ENCODE results near the gene ZNF428.

The ZNF428 gene

DNA sequence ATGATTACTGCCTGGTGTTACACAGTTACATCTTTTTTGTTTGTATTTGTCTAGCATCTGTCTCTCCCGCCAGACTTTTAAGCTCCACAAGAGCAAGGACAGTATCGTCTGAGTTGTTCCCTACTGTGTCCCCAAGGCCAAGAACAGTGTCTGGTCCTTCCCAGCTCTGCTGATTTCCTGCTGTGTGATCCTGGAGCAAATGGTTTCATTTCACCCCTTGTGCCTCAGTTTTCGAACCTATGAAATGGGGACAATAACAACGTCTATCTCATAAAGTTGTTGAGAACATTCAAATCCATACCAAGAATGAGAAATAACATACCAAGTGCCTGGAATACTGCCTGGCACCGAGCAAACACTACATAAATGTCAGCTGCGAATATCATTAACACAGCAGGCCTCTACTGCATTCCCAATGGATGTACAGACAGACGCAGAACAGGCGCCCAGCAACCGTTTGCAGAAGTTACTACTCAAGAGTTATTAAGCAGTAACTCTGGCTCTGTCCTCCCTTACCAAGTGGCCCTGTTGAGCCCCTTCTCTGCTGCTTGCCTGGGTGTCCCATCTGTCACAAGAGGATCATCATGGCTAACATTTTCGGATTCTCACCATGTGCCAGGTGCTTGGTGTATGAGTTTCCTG is 55.5 kb downstream of the ZNF428 start:
- TF ChIP-seq, protein P1, sequence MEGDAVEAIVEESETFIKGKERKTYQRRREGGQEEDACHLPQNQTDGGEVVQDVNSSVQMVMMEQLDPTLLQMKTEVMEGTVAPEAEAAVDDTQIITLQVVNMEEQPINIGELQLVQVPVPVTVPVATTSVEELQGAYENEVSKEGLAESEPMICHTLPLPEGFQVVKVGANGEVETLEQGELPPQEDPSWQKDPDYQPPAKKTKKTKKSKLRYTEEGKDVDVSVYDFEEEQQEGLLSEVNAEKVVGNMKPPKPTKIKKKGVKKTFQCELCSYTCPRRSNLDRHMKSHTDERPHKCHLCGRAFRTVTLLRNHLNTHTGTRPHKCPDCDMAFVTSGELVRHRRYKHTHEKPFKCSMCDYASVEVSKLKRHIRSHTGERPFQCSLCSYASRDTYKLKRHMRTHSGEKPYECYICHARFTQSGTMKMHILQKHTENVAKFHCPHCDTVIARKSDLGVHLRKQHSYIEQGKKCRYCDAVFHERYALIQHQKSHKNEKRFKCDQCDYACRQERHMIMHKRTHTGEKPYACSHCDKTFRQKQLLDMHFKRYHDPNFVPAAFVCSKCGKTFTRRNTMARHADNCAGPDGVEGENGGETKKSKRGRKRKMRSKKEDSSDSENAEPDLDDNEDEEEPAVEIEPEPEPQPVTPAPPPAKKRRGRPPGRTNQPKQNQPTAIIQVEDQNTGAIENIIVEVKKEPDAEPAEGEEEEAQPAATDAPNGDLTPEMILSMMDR (IDR thresholded peaks at IDR 0.05; ENCODE audit: low read depth, low read length, missing control alignments): no peak
- Histone ChIP-seq H3K27me3 (replicated peaks) (no peaks in the 10 kb centered on the region), H3K36me3 (replicated peaks) (no peaks in the 10 kb centered on the region), H3K27ac (no peak overlapping the region), H3K4me3 (ENCODE audit: low read depth, low read length) (no peak overlapping the region)
- DNase-seq: no peak
- in situ Hi-C loops (cut with HindIII; ENCODE audit: low pct_ligation_motif_present, low sequenced_read_pairs): no loop called here

GRCh38 chr19:43562698-43563241 is 56.7 kb downstream of the ZNF428 start:
- in situ Hi-C loops (cut with HindIII; ENCODE audit: low pct_ligation_motif_present, low sequenced_read_pairs): no loop called here
- Histone ChIP-seq H3K27ac (peak overlapping the region; percentile 54), H3K4me3 (ENCODE audit: low read depth, low read length) (peak overlapping the region; percentile 9), H3K27me3 (replicated peaks) (no peaks in the 10 kb centered on the region), H3K36me3 (replicated peaks) (no peaks in the 10 kb centered on the region)
- TF ChIP-seq, protein P1 (IDR thresholded peaks at IDR 0.05; ENCODE audit: low read depth, low read length, missing control alignments): no peak
- peak; percentile 75 for DNase-seq

DNA sequence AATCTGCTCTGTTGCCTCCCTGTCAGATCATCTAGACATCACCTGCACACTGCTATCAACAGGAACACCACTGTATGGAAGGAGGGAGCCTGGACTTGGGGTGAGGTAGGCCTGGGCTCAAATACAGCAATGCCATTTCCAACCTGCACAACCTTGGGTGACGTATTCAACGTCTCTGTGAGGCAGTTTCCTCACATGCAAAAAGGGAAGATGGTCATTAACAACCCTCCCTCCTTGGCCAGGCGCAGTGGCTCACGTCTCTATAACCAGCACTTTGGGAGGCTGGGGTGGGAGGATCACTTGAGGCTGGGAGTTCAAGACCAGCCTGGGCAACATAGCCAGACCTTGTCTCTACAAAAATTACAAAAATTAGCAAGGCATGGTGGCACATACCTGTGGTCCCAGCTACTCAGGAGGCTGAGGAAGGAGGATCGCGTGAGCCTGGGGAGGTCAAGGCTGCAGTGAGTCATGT is 57.2 kb downstream of the ZNF428 start:
- Histone ChIP-seq H3K36me3 (replicated peaks) (no peaks in the 10 kb centered on the region), H3K27me3 (replicated peaks) (no peaks in the 10 kb centered on the region), H3K27ac (peak overlapping the region; percentile 19), H3K4me3 (ENCODE audit: low read depth, low read length) (no peak overlapping the region)
- in situ Hi-C loops (cut with HindIII; ENCODE audit: low pct_ligation_motif_present, low sequenced_read_pairs): no loop called here
- TF ChIP-seq, protein P1 (IDR thresholded peaks at IDR 0.05; ENCODE audit: low read depth, low read length, missing control alignments): no peak
- DNase-seq: no peak

DNA sequence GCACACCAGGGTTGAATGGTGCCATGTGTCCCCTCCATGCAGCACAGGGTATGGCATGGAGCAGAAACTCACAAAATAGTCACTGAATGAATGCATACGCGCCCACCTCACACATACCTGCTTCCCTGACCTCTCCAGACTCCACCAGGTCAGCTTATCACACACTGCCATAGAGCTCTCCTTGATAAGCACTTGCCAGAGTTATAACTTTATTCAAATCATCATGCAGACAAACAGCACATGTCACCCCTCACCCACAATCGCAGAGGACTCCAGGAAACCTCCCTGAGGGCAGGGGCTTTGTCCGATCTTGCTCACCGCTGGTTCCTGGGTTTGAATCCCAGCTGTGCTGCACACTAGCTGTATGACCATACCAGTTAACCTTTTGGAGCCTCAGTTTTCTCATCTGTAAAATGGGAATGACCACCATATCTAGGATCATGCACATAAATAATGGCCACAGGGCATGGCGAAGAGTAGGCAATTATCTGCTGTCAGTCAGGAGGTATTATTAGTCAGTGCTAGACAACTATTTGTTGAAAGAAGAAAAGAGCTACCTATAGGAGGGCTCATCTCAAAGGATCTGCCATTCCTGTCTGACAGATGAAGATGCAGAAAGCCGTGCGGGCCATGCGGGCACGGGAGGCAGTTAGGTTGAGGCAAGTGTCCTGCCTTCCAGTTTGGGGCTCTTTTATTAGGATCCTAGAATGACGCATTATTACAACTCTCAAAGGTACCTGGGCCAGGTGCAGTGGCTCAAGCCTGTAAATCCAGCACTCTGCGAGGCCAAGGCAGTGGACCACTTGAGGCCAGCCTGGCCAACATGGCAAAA is 58.1 kb downstream of the ZNF428 start:
- Histone ChIP-seq H3K27me3 (replicated peaks) (no peaks in the 10 kb centered on the region), H3K36me3 (replicated peaks) (no peaks in the 10 kb centered on the region), H3K4me3 (ENCODE audit: low read depth, low read length) (no peak overlapping the region), H3K27ac (no peak overlapping the region)
- no peak for DNase-seq
- in situ Hi-C loops (cut with HindIII; ENCODE audit: low pct_ligation_motif_present, low sequenced_read_pairs): no loop called here
- TF ChIP-seq, protein P1 (IDR thresholded peaks at IDR 0.05; ENCODE audit: low read depth, low read length, missing control alignments): no peak

GRCh38 chr19:43560687-43561086 is 58.7 kb downstream of the ZNF428 start:
- in situ Hi-C loops (cut with HindIII; ENCODE audit: low pct_ligation_motif_present, low sequenced_read_pairs): no loop called here
- H3K27me3 ChIP-seq (replicated peaks): no peaks in the 10 kb centered on the region
- H3K27ac ChIP-seq: no peak overlapping the region
- DNase-seq: peak; percentile 49
- H3K36me3 ChIP-seq (replicated peaks): no peaks in the 10 kb centered on the region
- TF ChIP-seq, protein P1 (IDR thresholded peaks at IDR 0.05; ENCODE audit: low read depth, low read length, missing control alignments): peak; percentile 58
- H3K4me3 ChIP-seq (ENCODE audit: low read depth, low read length): no peak overlapping the region
